Immature natural killer cell (primary cell): ENCODE results near the gene ATG9A. TPM values are rescaled to one million over a fixed set of nuclear protein-coding genes. Genes with fewer than 3 reads are reported as not detected.

Source experiments
- DNase-seq, 3 donors: peaks; one replicate each; pipeline ENCODE4 v3.0.0; 2022; ENCODE audit warnings: mixed read lengths in 1 of 3
- H3K27ac Mint-ChIP-seq, 6 donors: one replicate each; pipeline ENCODE4 v1.8.0; 2020; ENCODE audit warnings: mixed read lengths in 6 of 6, mild to moderate bottlenecking in 5 of 6, inconsistent platforms in 4 of 6, moderate library complexity in 3 of 6
- H3K27me3 Mint-ChIP-seq, 3 donors: one replicate each; pipeline ENCODE4 v1.8.0; 2020 to 2021; ENCODE audit warnings: low read depth in 3 of 3, mild to moderate bottlenecking in 3 of 3, mixed read lengths in 3 of 3, moderate library complexity in 3 of 3, inconsistent platforms in 1 of 3
- H3K36me3 Mint-ChIP-seq, 3 donors: one replicate each; pipeline ENCODE4 v1.8.0; 2020; ENCODE audit warnings: mixed read lengths in 3 of 3, inconsistent platforms in 2 of 3, mild to moderate bottlenecking in 2 of 3
- H3K4me1 Mint-ChIP-seq, 2 donors: one replicate each; pipeline ENCODE4 v1.8.0; 2020; ENCODE audit warnings: inconsistent platforms in 2 of 2, mild to moderate bottlenecking in 2 of 2, mixed read lengths in 2 of 2, moderate library complexity in 1 of 2
- H3K4me3 Mint-ChIP-seq, 5 donors: one replicate each; pipeline ENCODE4 v1.8.0; 2020; ENCODE audit warnings: mild to moderate bottlenecking in 5 of 5, mixed read lengths in 5 of 5, inconsistent platforms in 3 of 5, moderate library complexity in 3 of 5
- H3K9me3 Mint-ChIP-seq, 6 donors: one replicate each; pipeline ENCODE4 v1.8.0; 2020; ENCODE audit warnings: mild to moderate bottlenecking in 6 of 6, mixed read lengths in 6 of 6, inconsistent platforms in 4 of 6, moderate library complexity in 3 of 6
- polyA plus RNA-seq, 3 donors: library from polyadenylated mRNA; unstranded; fragments of 300-500 nt; fragmentation: Illumina TruSeq; gene quantifications; one replicate each; pipeline ENCODE4 v1.2.3, GENCODE V29; 2021

ATG9A gene
- polyA plus RNA-seq, 3 donors from 2014 or later, result 8.6 to 31.9 (median 14.8) TPM

GRCh38 chr2:219172231-219173154 lies 56.9 kb downstream of the ATG9A start:
- Mint-ChIP-seq H3K36me3 (peaks cover 8 to 27% (median 8%) of the 10 kb centered on the region in 3 donors), H3K4me3 (no peak overlapping the region), H3K27me3 (peaks cover 6 to 10% (median 6%) of the 10 kb centered on the region in 3 donors), H3K9me3 (no peaks in the 10 kb centered on the region), H3K4me1 (peaks cover 26 to 28% of the 10 kb centered on the region in 2 donors), H3K27ac (peak overlapping the region in 5 of 6 donors; percentile 22 to 80 (median 64))
- no peak for DNase-seq

DNA sequence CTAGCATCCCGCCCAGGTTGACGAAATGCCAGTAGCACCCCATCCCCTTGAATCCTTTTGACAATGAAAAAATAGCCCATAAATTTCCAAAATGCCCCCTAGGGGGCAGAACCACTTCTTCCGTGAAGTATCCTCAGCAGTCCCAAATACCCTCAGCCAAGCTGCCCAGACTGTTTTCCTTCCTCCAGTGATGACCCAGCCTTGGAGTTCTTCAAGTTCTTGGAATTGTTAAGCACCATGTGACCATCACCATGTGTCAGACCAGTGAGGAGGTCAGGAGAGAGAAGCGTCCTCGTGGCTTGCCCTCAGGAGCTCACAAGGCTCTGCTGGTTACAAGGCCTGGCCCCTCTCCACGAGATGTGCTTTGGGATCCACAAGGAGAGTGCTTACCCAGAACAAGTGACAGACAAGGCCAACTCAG lies 58.2 kb downstream of the ATG9A start:
- peaks cover 0 to 4% (median 2%) of the 10 kb centered on the region in 3 donors for H3K27me3 Mint-ChIP-seq
- peak overlapping the region; percentile 35 to 80 (median 68) for H3K27ac Mint-ChIP-seq

DNA sequence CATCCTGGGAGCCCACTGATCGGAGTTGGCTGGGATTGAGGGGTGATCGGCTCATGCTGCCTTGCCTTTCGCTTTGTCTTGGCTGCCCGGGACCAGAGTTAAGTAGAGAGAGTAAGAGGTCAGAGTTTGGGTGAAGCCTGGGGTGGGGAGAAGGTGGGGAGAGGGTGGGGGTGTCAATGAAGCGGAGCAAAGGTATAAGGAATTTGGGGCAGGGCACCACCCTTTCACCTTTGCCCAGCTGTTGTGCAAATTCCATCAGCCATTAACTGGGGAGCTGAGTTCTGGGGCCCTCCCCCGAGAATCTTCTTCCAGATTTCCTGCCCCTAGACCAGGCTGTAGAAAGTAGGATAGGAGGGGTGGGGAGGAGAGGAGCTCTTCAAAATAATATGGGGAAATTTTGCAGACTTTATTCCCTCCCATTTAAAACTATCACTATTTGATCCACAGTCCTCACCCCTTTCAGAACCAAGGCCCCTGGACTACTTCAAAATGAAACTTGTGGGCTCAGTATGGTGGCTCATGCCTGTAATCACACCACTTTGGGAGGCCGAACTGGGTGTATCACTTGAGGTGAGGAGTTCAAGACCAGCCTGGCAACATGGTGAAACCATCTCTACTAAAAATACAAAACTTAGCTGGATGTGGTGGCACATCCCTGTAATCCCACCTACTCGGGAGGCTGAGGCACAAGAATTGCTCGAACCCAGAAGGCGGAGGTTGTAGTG lies 59.3 kb downstream of the ATG9A start, which contains the start of gene SLC23A3:
TSS of gene SLC23A3 (minus strand) at position 100 of the 725 bp plus-strand sequence. CDS start at position 55, 45 bp downstream.
- Mint-ChIP-seq H3K27ac (peak within 1 kb of the TSS in 2 of 6 donors; percentile 69 to 80), H3K27me3 (peaks cover 0 to 2% (median 0%) of the 10 kb centered on the region in 3 donors), H3K4me3 (no peak within 1 kb of the TSS), H3K9me3 (no peaks in the 10 kb centered on the region), H3K4me1 (peaks cover 11 to 12% of the 10 kb centered on the region in 2 donors), H3K36me3 (peaks cover 8 to 31% (median 12%) of the 10 kb centered on the region in 3 donors)
- DNase-seq, result no peak

More for the DNA sequence above, 58.2 kb downstream of the ATG9A start:
- Mint-ChIP-seq H3K4me3 (no peak overlapping the region), H3K9me3 (no peaks in the 10 kb centered on the region), H3K36me3 (peaks cover 8 to 31% (median 8%) of the 10 kb centered on the region in 3 donors), H3K4me1 (peaks cover 21 to 22% of the 10 kb centered on the region in 2 donors)
- peak; percentile 37 to 52 (median 42) for DNase-seq

Other genes with a start within 250 kb of the ATG9A start
- not detected for gene FEV, start 244.5 kb downstream of the ATG9A start, polyA plus RNA-seq
- not detected for gene CRYBA2, start 236.2 kb downstream of the ATG9A start, polyA plus RNA-seq
- gene CFAP65, start 188.1 kb downstream of the ATG9A start, polyA plus RNA-seq, result not detected
- gene IHH, start 168.7 kb downstream of the ATG9A start, polyA plus RNA-seq, result not detected
- 10 to 100 TPM; 19.2 to 33.3 (median 21.9) TPM for gene NHEJ1, start 68.8 kb downstream of the ATG9A start, polyA plus RNA-seq
- gene SLC23A3, start 59.6 kb downstream of the ATG9A start, polyA plus RNA-seq, result under 1 TPM in 1 of 3 donors, not detected in 2; 0.29 TPM
- 100 to 1,000 TPM in 1 of 3 donors, 10 to 100 TPM in 2; 68.2 to 135 (median 92.9) TPM for gene CNPPD1, start 52.7 kb downstream of the ATG9A start, polyA plus RNA-seq
- gene RETREG2, start 51.4 kb downstream of the ATG9A start, polyA plus RNA-seq, result 10 to 100 TPM; 51.2 to 88.6 (median 58.6) TPM
- 100 to 1,000 TPM in 2 of 3 donors, 10 to 100 TPM in 1; 95.4 to 128 (median 102) TPM for gene ZFAND2B, start 22.9 kb downstream of the ATG9A start, polyA plus RNA-seq
- 1 to 10 TPM in 2 of 3 donors, under 1 TPM in 1; 0.21 to 3.7 (median 1.2) TPM for gene ABCB6, start 10.7 kb downstream of the ATG9A start, polyA plus RNA-seq
- gene ANKZF1, start 170 bp upstream of the ATG9A start, polyA plus RNA-seq, result 10 to 100 TPM; 11.5 to 28.6 (median 22.4) TPM
- gene GLB1L, start 15.8 kb upstream of the ATG9A start, polyA plus RNA-seq, result 1 to 10 TPM in 1 of 3 donors, under 1 TPM in 1, not detected in 1; 0.44 to 1.0 TPM
- 10 to 100 TPM; 26.8 to 35.3 (median 27.6) TPM for gene STK16, start 15.8 kb upstream of the ATG9A start, polyA plus RNA-seq
- gene TUBA4B, start 23.6 kb upstream of the ATG9A start, polyA plus RNA-seq, result not detected
- gene TUBA4A, start 24.3 kb upstream of the ATG9A start, polyA plus RNA-seq, result 100 to 1,000 TPM in 2 of 3 donors, 10 to 100 TPM in 1; 88.6 to 137 (median 124) TPM
- 1 to 10 TPM; 2.8 to 3.6 (median 2.9) TPM for gene DNAJB2, start 49.7 kb upstream of the ATG9A start, polyA plus RNA-seq
- under 1 TPM in 1 of 3 donors, not detected in 2; 0.41 TPM for gene PTPRN, start 79.8 kb upstream of the ATG9A start, polyA plus RNA-seq
- not detected for gene RESP18, start 103.1 kb upstream of the ATG9A start, polyA plus RNA-seq
- gene DNPEP, start 158.3 kb upstream of the ATG9A start, polyA plus RNA-seq, result 10 to 100 TPM; 77.4 to 97.9 (median 78.9) TPM
- gene DES, start 188.7 kb upstream of the ATG9A start, polyA plus RNA-seq, result not detected
- not detected for gene SPEG, start 205.2 kb upstream of the ATG9A start, polyA plus RNA-seq